Thoracic aorta (tissue), 2 donors: ENCODE results near the gene ADM2. TPM values are rescaled to one million over a fixed set of nuclear protein-coding genes. Genes with fewer than 3 reads are reported as not detected.

Experiments
- ATAC-seq: fragments of 150-250 bp; one replicate; pipeline ENCODE4 v1.8.0; 2017; ENCODE audit warnings: low read depth; ENCODE audit not compliant: insufficient number of reproducible peaks, low FRiP score
- DNase-seq: peaks from one replicate; pipeline ENCODE4 v3.0.0-alpha.2; 2020; ENCODE audit warnings: low spot score
- H3K27ac ChIP-seq, 2 donors: fragments of 200-600 bp; sonication (generic); 1 replicate in 1 of 2; 2 replicates in 1 of 2; pipeline ENCODE4 v1.5.1; 2016; ENCODE audit warnings: mild to moderate bottlenecking in 2 of 2, moderate library complexity in 2 of 2
- H3K27me3 ChIP-seq: fragments of 200-600 bp; sonication (generic); replicated peaks from 2 replicates; pipeline ENCODE4 v1.6.0; 2016; ENCODE audit warnings: mild to moderate bottlenecking; ENCODE audit not compliant: insufficient read depth
- H3K36me3 ChIP-seq: fragments of 200-600 bp; sonication (generic); one replicate; pipeline ENCODE4 v1.5.1; 2016
- H3K4me1 ChIP-seq, 2 donors: fragments of 200-600 bp; sonication (generic); 1 replicate in 1 of 2; 2 replicates in 1 of 2; pipeline versions ENCODE4 v1.5.1 to v1.6.0; 2016; ENCODE audit warnings: low read depth in 2 of 2, mild to moderate bottlenecking in 1 of 2; ENCODE audit not compliant: control insufficient read depth in 1 of 2
- H3K4me3 ChIP-seq: fragments of 200-600 bp; sonication (generic); 2 replicates; pipeline ENCODE4 v1.5.1; 2016; ENCODE audit warnings: mild to moderate bottlenecking
- H3K9me3 ChIP-seq: fragments of 200-600 bp; sonication (generic); 2 replicates; pipeline ENCODE4 v1.5.1; 2016
- total RNA-seq, 2 donors: library from RNA; depleted of rRNA; stranded (reverse); fragments of >200 nt; gene quantifications; one replicate each; pipeline versions ENCODE4 v1.1.0 to v1.2.3, GENCODE V29; 2016
- TF ChIP-seq, protein P1 (sequence below): fragments of 200-600 bp; sonication (generic); IDR thresholded peaks from one replicate; pipeline ENCODE4 v1.5.1; 2019; ENCODE audit warnings: antibody characterized with exemption

ADM2 gene
- total RNA-seq, 2 donors from 2014 or later = 0.14 TPM; not detected in 1

DNA sequence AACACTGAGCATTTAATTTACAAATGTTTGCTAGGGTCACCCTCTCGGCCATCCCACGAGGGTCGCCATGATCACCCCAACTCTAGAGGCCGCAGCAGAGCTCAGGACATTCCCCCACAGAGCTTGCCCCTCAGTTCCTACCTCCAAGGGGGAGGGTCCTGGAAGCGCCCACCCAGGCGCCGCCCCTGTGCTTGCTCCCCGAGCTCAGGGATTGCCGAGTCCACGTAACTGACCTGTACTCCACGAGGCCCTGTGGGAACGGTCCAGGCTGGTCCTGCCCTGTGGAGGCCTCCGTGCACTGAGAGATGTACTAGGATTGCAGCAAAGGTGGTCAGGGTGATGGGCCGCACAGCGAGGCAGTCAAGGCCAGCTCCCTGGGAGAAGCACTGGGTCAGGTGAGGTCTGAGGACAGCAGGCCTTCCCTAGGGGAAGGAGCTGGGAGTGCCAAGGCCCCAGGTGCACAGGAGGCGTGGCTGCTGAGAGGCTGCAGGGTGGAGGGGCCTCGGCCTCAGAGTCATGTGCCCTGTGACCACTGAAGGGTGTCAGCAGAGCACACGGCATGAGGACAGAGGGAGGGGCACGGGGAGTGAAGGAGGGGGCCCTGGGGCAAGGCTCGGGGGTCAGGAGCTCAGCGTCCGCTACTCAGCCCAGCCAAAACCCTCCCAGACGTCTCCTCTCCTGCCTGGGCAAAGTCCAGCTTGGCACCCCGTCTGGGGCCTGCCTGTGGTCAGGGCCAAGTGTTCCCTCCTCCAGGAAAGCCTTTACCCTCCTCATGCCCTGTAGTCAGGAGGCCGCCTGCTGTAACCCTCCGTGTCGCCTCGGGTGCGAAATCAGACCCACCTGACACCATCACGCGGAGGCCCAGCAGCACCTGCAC lies 2.9 kb downstream of the ADM2 start:
- Histone ChIP-seq H3K9me3 (no peaks in the 10 kb centered on the region), H3K4me3 (no peak overlapping the region), H3K27ac (no peak overlapping the region), H3K27me3 (no peaks in the 10 kb centered on the region), H3K4me1 (no peaks in the 10 kb centered on the region), H3K36me3 (no peaks in the 10 kb centered on the region)
- DNase-seq = no peak
- TF ChIP-seq, protein P1, sequence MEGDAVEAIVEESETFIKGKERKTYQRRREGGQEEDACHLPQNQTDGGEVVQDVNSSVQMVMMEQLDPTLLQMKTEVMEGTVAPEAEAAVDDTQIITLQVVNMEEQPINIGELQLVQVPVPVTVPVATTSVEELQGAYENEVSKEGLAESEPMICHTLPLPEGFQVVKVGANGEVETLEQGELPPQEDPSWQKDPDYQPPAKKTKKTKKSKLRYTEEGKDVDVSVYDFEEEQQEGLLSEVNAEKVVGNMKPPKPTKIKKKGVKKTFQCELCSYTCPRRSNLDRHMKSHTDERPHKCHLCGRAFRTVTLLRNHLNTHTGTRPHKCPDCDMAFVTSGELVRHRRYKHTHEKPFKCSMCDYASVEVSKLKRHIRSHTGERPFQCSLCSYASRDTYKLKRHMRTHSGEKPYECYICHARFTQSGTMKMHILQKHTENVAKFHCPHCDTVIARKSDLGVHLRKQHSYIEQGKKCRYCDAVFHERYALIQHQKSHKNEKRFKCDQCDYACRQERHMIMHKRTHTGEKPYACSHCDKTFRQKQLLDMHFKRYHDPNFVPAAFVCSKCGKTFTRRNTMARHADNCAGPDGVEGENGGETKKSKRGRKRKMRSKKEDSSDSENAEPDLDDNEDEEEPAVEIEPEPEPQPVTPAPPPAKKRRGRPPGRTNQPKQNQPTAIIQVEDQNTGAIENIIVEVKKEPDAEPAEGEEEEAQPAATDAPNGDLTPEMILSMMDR = no peak
- no peak for ATAC-seq

GRCh38 chr22:50485221-50486131 lies 4.1 kb downstream of the ADM2 start:
- TF ChIP-seq, protein P1 = no peak
- Histone ChIP-seq H3K4me1 (no peaks in the 10 kb centered on the region), H3K9me3 (no peaks in the 10 kb centered on the region), H3K27me3 (no peaks in the 10 kb centered on the region), H3K27ac (no peak overlapping the region), H3K36me3 (no peaks in the 10 kb centered on the region), H3K4me3 (no peak overlapping the region)
- ATAC-seq (no peak), DNase-seq (no peak)

GRCh38 chr22:50486561-50487289 lies 5.4 kb downstream of the ADM2 start, which contains the start of gene MIOX:
Gene MIOX, plus strand, starts transcription at chr22:50486859. Its CDS starts 39 bp downstream, at chr22:50486898.
- H3K9me3 ChIP-seq = no peaks in the 10 kb centered on the region
- no peak within 1 kb of the TSS for H3K27ac ChIP-seq
- no peak within 1 kb of the TSS for H3K4me3 ChIP-seq
- TF ChIP-seq, protein P1 = no peak
- no peaks in the 10 kb centered on the region for H3K27me3 ChIP-seq
- H3K36me3 ChIP-seq = no peaks in the 10 kb centered on the region
- DNase-seq = no peak
- H3K4me1 ChIP-seq = no peaks in the 10 kb centered on the region
- no peak for ATAC-seq

GRCh38 chr22:50487290-50488005 lies 6.1 kb downstream of the ADM2 start:
- DNase-seq (no peak), ATAC-seq (no peak)
- Histone ChIP-seq H3K9me3 (no peaks in the 10 kb centered on the region), H3K36me3 (no peaks in the 10 kb centered on the region), H3K27me3 (no peaks in the 10 kb centered on the region), H3K4me1 (no peaks in the 10 kb centered on the region), H3K4me3 (no peak overlapping the region), H3K27ac (no peak overlapping the region)
- TF ChIP-seq, protein P1 = no peak
